WTC11 (cell line): Measurements from ENCODE around the gene MPZ. TPM values are rescaled to one million over a fixed set of nuclear protein-coding genes. Genes with fewer than 3 reads are reported as not detected.
A peak's percentile ranks its signal among the peaks of the same experiment; 100 is the strongest.
"Not testable (repeated sequence)": the region's sequence is repeated elsewhere in the genome, so short reads cannot be mapped to it uniquely, and the experiment has no call there.

Experiments used
- ATAC-seq: fragments of 200-7000 bp; cut with Tn5 transposase; 2 replicates; pipeline ENCODE4 v1.10.0; 2021; ENCODE audit warnings: mild to moderate bottlenecking, moderate library complexity
- CTCF ChIA-PET: fragments of 300-600 bp; sonication (Branson Sonifier 250); formaldehyde crosslinking; loops from one replicate; lab custom pipeline; 2021; ENCODE audit warnings: antibody characterized with exemption; lab: Charles Lee
- POLR2A ChIA-PET: fragments of 350-600 bp; sonication (Branson Sonifier 250); formaldehyde crosslinking; loops from one replicate; lab custom pipeline; 2021; ENCODE audit warnings: antibody characterized with exemption; lab: Charles Lee
- DNase-seq: peaks from one replicate; pipeline ENCODE4 v3.0.0; 2021; ENCODE audit warnings: low spot score
- H3K27ac Mint-ChIP-seq: 2 replicates; pipeline ENCODE4 v1.8.0; 2021; ENCODE audit warnings: mixed read lengths
- H3K27me3 Mint-ChIP-seq: 2 replicates; pipeline ENCODE4 v1.8.0; 2021; ENCODE audit warnings: low read depth, mild to moderate bottlenecking, moderate library complexity, mixed read lengths
- H3K36me3 Mint-ChIP-seq: 2 replicates; pipeline ENCODE4 v1.8.0; 2021; ENCODE audit warnings: mixed read lengths
- H3K4me1 Mint-ChIP-seq: 2 replicates; pipeline ENCODE4 v1.8.0; 2022; ENCODE audit warnings: mixed read lengths
- H3K4me3 Mint-ChIP-seq: 2 replicates; pipeline ENCODE4 v1.8.0; 2021; ENCODE audit warnings: mild to moderate bottlenecking, moderate library complexity, mixed read lengths
- H3K9me3 Mint-ChIP-seq: 2 replicates; pipeline ENCODE4 v1.8.0; 2021; ENCODE audit warnings: mixed read lengths
- EMX1 ChIP-seq: fragments of 250-450 bp; sonication (Bioruptor Pico); IDR thresholded peaks from 2 replicates; pipeline ENCODE4 v1.8.0; 2021; ENCODE audit warnings: mild to moderate bottlenecking
- GABPB1 ChIP-seq: sonication (generic); formaldehyde crosslinking; IDR thresholded peaks from 2 replicates; pipeline ENCODE4 v1.8.1; 2023; ENCODE audit warnings: mild to moderate bottlenecking, missing genetic modification reagents
- NFYB ChIP-seq: sonication (generic); formaldehyde crosslinking; conservative IDR thresholded peaks from 2 replicates; pipeline ENCODE4 v1.8.0; 2022; ENCODE audit warnings: low read depth, missing genetic modification reagents
- NR2C2 ChIP-seq: sonication (generic); formaldehyde crosslinking; IDR thresholded peaks from 2 replicates; pipeline ENCODE4 v1.8.0; 2022; ENCODE audit warnings: mild to moderate bottlenecking, missing genetic modification reagents
- PRDM15 ChIP-seq: sonication (generic); formaldehyde crosslinking; IDR thresholded peaks from 2 replicates; pipeline ENCODE4 v1.8.0; 2022; ENCODE audit warnings: missing genetic modification reagents
- SP1 ChIP-seq: sonication (generic); formaldehyde crosslinking; conservative IDR thresholded peaks from 2 replicates; pipeline ENCODE4 v1.8.1; 2022; ENCODE audit warnings: missing genetic modification reagents
- total RNA-seq: library from RNA; stranded (reverse); gene quantifications from 3 replicates; pipeline ENCODE4 v1.2.3, GENCODE V29; 2021
- TF ChIP-seq, protein P1 (sequence below): sonication (generic); formaldehyde crosslinking; IDR thresholded peaks from 2 replicates; pipeline ENCODE4 v1.8.1; 2022; ENCODE audit warnings: mild to moderate bottlenecking, moderate library complexity, missing genetic modification reagents
- TF ChIP-seq, protein P2 (sequence below): sonication (generic); formaldehyde crosslinking; IDR thresholded peaks from 2 replicates; pipeline ENCODE4 v1.8.0; 2022; ENCODE audit warnings: mild to moderate bottlenecking, missing genetic modification reagents
- TF ChIP-seq, protein P3 (sequence below): sonication (generic); formaldehyde crosslinking; IDR thresholded peaks from 2 replicates; pipeline ENCODE4 v1.8.0; 2022; ENCODE audit warnings: mild to moderate bottlenecking, missing genetic modification reagents

MPZ gene
- total RNA-seq, 1 experiment from 2014 or later = 5.2 TPM

DNA sequence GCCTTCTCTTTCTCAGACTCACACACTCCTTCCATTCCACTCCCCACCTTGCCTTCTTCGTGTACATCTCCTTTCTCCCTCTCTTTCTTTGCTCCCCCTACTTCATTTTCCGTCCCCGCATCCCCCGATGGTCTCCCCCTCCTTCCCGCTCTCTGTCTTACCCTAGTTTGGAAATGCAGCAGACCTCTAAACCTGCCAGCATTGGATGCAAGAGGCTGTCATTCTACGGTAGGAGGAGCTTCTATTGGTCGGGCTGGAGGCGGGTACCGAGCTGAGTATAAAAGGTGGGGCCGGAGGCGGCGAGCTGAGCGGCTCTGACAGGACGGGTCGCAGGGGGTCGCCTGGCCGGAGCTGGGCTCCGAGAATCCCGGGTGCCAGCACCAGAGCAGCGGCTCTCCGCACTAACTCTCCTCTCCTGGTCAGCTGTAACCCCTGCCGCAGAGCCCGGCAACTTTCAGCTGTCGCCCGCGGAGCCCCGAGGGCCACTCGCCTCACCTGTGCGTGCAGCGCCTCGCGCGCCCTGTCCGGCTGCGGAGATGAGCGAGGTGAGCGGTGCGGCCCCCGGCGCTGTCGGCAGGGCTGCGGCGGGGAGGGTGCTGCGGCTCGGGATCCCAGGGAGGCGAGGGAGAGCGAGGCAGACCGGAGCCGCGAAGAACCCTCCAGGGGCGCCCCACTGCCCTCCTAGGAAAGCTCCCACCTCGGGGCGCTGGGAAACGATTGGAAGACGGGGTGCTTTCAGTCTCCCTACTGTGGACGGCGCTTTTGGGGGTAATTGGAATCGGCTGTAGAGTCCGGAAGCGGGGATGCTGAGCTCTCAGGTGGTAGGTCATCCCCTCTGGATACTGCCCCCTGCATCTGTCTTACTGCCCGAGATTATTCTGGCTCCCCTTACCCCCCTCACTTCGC is 51.1 kb downstream of the MPZ start, which contains the start of gene PCP4L1 (continued):
- TF ChIP-seq, protein P1, sequence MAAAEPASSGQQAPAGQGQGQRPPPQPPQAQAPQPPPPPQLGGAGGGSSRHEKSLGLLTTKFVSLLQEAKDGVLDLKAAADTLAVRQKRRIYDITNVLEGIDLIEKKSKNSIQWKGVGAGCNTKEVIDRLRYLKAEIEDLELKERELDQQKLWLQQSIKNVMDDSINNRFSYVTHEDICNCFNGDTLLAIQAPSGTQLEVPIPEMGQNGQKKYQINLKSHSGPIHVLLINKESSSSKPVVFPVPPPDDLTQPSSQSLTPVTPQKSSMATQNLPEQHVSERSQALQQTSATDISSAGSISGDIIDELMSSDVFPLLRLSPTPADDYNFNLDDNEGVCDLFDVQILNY (CRISPR knock-in tag) = peak; percentile 30; the same call in 1 of the 2 replicates
- TF ChIP-seq PRDM15 (CRISPR knock-in tag) = peak; percentile 37; the same call in 1 of the 2 replicates
- TF ChIP-seq NFYB (CRISPR knock-in tag) = peak; percentile 83
- TF ChIP-seq NR2C2 = no peak
- TF ChIP-seq, protein P2, sequence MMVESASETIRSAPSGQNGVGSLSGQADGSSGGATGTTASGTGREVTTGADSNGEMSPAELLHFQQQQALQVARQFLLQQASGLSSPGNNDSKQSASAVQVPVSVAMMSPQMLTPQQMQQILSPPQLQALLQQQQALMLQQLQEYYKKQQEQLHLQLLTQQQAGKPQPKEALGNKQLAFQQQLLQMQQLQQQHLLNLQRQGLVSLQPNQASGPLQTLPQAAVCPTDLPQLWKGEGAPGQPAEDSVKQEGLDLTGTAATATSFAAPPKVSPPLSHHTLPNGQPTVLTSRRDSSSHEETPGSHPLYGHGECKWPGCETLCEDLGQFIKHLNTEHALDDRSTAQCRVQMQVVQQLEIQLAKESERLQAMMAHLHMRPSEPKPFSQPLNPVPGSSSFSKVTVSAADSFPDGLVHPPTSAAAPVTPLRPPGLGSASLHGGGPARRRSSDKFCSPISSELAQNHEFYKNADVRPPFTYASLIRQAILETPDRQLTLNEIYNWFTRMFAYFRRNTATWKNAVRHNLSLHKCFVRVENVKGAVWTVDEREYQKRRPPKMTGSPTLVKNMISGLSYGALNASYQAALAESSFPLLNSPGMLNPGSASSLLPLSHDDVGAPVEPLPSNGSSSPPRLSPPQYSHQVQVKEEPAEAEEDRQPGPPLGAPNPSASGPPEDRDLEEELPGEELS (CRISPR knock-in tag) = 0 out of 2 replicates have a peak, but pooled peaks have one; percentile 35
- 0 out of 2 replicates have a peak, but pooled peaks have one; percentile 41 for TF ChIP-seq SP1 (CRISPR knock-in tag)
- TF ChIP-seq, protein P3, sequence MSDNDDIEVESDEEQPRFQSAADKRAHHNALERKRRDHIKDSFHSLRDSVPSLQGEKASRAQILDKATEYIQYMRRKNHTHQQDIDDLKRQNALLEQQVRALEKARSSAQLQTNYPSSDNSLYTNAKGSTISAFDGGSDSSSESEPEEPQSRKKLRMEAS = peak; percentile 78
- no peak for TF ChIP-seq EMX1 (CRISPR knock-in tag)

- ATAC-seq, H3K27ac Mint-ChIP-seq, H3K4me3 Mint-ChIP-seq, DNase-seq: not testable (repeated sequence)
- peaks cover 22% of the 10 kb centered on the region for H3K4me1 Mint-ChIP-seq
- peaks cover 19% of the 10 kb centered on the region for H3K36me3 Mint-ChIP-seq
- H3K9me3 Mint-ChIP-seq = peaks cover 31% of the 10 kb centered on the region
- CTCF ChIA-PET = interaction anchor here (1.0 to 2.0 kb wide), 2 partner anchors 9 to 32 kb away, joined by 3 to 21 read pairs; partner anchors contain the start of gene TOMM40L
- POLR2A ChIA-PET = interaction anchor here (0.7 kb wide), 1 partner anchor 49 kb away, joined by 3 read pairs; no protein-coding TSS in a partner anchor
- peaks cover 70% of the 10 kb centered on the region for H3K27me3 Mint-ChIP-seq
Measured at GRCh38 chr1:161257109-161257508, 52.7 kb downstream of the MPZ start.

DNA sequence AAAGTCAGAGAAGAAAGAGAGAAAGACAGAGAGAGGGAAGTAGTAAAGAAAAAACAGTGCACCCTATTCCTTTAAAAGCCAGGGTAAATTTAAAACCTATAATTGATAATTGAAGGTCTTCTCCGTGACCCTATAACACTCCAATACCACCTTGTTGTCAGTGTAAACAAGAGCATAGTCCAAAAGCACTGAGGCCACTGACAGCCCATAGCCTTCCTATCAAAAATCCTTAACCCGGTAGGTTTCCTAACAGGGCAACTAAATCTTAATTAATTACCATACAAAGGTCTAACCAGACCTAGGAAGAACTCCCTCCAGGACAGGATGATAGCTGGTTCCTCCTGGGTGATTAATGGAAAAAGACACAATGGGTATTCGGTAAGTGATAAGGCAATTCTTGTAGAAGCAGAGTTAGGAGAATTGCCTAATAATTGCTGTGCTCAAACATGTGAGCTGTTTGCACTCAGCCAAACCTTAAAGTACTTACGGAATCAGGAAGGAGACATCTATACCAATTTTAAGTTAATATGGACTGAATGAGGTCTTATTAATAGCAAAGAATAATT is 53.7 kb downstream of the MPZ start:
- H3K4me1 Mint-ChIP-seq = peaks cover 20% of the 10 kb centered on the region
- POLR2A ChIA-PET, H3K27ac Mint-ChIP-seq, CTCF ChIA-PET, H3K4me3 Mint-ChIP-seq, DNase-seq, ATAC-seq: not testable (repeated sequence)
- peaks cover 19% of the 10 kb centered on the region for H3K36me3 Mint-ChIP-seq
- H3K9me3 Mint-ChIP-seq = peaks cover 31% of the 10 kb centered on the region
- peaks cover 60% of the 10 kb centered on the region for H3K27me3 Mint-ChIP-seq

- DNase-seq, H3K27ac Mint-ChIP-seq, CTCF ChIA-PET, H3K4me3 Mint-ChIP-seq, ATAC-seq, POLR2A ChIA-PET: not testable (repeated sequence)
- H3K27me3 Mint-ChIP-seq = peaks cover 52% of the 10 kb centered on the region
- peaks cover 19% of the 10 kb centered on the region for H3K36me3 Mint-ChIP-seq
- H3K4me1 Mint-ChIP-seq = peaks cover 15% of the 10 kb centered on the region
- TF ChIP-seq GABPB1 (CRISPR knock-in tag) = peak; percentile 65; the same call in 1 of the 2 replicates
- TF ChIP-seq, all 79 proteins: peak for 1; not testable (repeated sequence) for 78
- H3K9me3 Mint-ChIP-seq = peaks cover 33% of the 10 kb centered on the region
Measured at GRCh38 chr1:161255302-161255701, 54.5 kb downstream of the MPZ start.

Other genes with a start within 250 kb of the MPZ start
- 0.39 to 0.92 TPM (median 0.52 TPM) in 3 replicates for gene ARHGAP30, start 240.1 kb downstream of the MPZ start, total RNA-seq
- 0.46 to 1.7 TPM (median 0.48 TPM) in 3 replicates for gene NECTIN4, start 220.4 kb downstream of the MPZ start, total RNA-seq
- 5.8 to 8.7 TPM (median 8.7 TPM) in 3 replicates for gene KLHDC9, start 211.6 kb downstream of the MPZ start, total RNA-seq
- gene PFDN2, start 191.9 kb downstream of the MPZ start, total RNA-seq = 91.0 to 95.4 TPM (median 92.6 TPM) in 3 replicates
- 44.4 to 47.2 TPM (median 46.5 TPM) in 3 replicates for gene NIT1, start 191.9 kb downstream of the MPZ start, total RNA-seq
- gene DEDD, start 177.3 kb downstream of the MPZ start, total RNA-seq = 39.2 to 43.3 TPM (median 40.0 TPM) in 3 replicates
- 56.2 to 61.2 TPM (median 60.7 TPM) in 3 replicates for gene UFC1, start 156.0 kb downstream of the MPZ start, total RNA-seq
- 30.7 to 31.1 TPM (median 30.8 TPM) in 3 replicates for gene USP21, start 150.5 kb downstream of the MPZ start, total RNA-seq
- gene PPOX, start 143.5 kb downstream of the MPZ start, total RNA-seq = 39.8 to 44.8 TPM (median 43.4 TPM) in 3 replicates
- gene B4GALT3, start 132.5 kb downstream of the MPZ start, total RNA-seq = 40.1 to 44.8 TPM (median 40.7 TPM) in 3 replicates
- 9.1 to 11.2 TPM (median 10.0 TPM) in 3 replicates for gene ADAMTS4, start 110.9 kb downstream of the MPZ start, total RNA-seq
- gene NDUFS2, start 107.6 kb downstream of the MPZ start, total RNA-seq = 105 to 108 TPM (median 105 TPM) in 3 replicates
- 0.48 to 1.0 TPM (median 0.85 TPM) in 3 replicates for gene FCER1G, start 94.7 kb downstream of the MPZ start, total RNA-seq
- gene APOA2, start 86.3 kb downstream of the MPZ start, total RNA-seq = 1.9 to 2.5 TPM (median 2.2 TPM) in 3 replicates
- 13.0 to 16.9 TPM (median 15.1 TPM) in 3 replicates for gene TOMM40L, start 83.9 kb downstream of the MPZ start, total RNA-seq
- 0.16 TPM in 1 of 3 replicates, not detected in the others for gene NR1I3, start 71.8 kb downstream of the MPZ start, total RNA-seq
- gene PCP4L1, start 51.2 kb downstream of the MPZ start, total RNA-seq = 0.92 to 1.2 TPM (median 1.1 TPM) in 3 replicates
- 193 to 207 TPM (median 196 TPM) in 3 replicates for gene SDHC, start 4.4 kb upstream of the MPZ start, total RNA-seq
- not detected in 3 replicates for gene CFAP126, start 57.9 kb upstream of the MPZ start, total RNA-seq
- 0.74 to 1.1 TPM (median 0.80 TPM) in 3 replicates for gene FCGR2A, start 195.5 kb upstream of the MPZ start, total RNA-seq
- 0.16 to 0.22 TPM in 2 of 3 replicates, not detected in the other for gene HSPA6, start 214.6 kb upstream of the MPZ start, total RNA-seq
- 0.11 to 0.32 TPM (median 0.11 TPM) in 3 replicates for gene FCGR3A, start 239.8 kb upstream of the MPZ start, total RNA-seq